GM12892 (cell line): Measurements from ENCODE around the gene GABRB1.

Experiments
- POLR2A ChIP-seq: IDR thresholded peaks from 2 replicates; pipeline ENCODE4 v1.6.1; 2011; ENCODE audit warnings: low read depth, low read length, control low read depth
- POLR2AphosphoS5 ChIP-seq: IDR thresholded peaks from 2 replicates; pipeline ENCODE4 v1.6.1; 2011; ENCODE audit warnings: low read depth, low read length, control low read depth

DNA sequence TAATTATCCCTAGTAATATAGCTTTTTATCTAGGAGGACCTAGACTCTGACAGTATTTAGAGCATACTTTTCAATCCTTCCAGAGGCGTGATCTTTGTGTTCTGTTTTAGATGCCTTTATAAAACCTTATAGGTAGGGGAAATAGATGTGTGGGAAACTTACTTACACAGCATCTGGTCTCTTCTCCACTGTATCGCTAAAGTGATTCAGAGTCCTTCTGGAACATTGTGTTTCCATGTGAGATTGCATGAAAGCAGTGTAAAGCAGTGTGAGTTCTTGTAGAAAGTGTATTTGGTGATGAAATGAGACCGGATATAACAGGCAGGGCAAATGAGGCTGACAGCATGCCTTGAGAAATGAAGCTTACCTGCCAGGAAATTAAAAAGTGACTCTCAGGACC is 9.5 kb downstream of the GABRB1 start:
- TF ChIP-seq POLR2AphosphoS5 = no peak
- TF ChIP-seq POLR2A = no peak
